GM21723 (cell line): ENCODE data around the gene GBA2.

Experiments
- ATAC-seq: cut with Tn5 transposase; IDR thresholded peaks from one replicate; pipeline ENCODE4 v1.9.1; 2021; ENCODE audit warnings: mild to moderate bottlenecking, moderate library complexity; ENCODE audit not compliant: unreplicated experiment

GBA2 gene

GRCh38 chr9:35740243-35740642 lies 8.8 kb downstream of the GBA2 start:
- no peak for ATAC-seq

GRCh38 chr9:35738924-35739323 lies 10.1 kb downstream of the GBA2 start:
- ATAC-seq, result no peak

- no peak for ATAC-seq
These were observed 10.8 kb downstream of the GBA2 start for GRCh38 chr9:35738186-35738585.

- ATAC-seq, result no peak
These were observed 11.9 kb downstream of the GBA2 start for GRCh38 chr9:35737143-35737542.

GRCh38 chr9:35736201-35736633 lies 12.8 kb downstream of the GBA2 start:
- no peak for ATAC-seq

- ATAC-seq, result no peak
These were observed 14.9 kb downstream of the GBA2 start for GRCh38 chr9:35734096-35734495.

- ATAC-seq, result peak; percentile 4
These were observed 16.1 kb downstream of the GBA2 start for GRCh38 chr9:35732800-35733541.

- ATAC-seq, result peak; percentile 82
These were observed 16.7 kb downstream of the GBA2 start, which contains the start of the genes CREB3 and TLN1 for GRCh38 chr9:35732185-35732799. TSS of gene CREB3 (plus strand) at chr9:35732666. CDS start at chr9:35732773, 107 bp downstream. TSS of gene TLN1 (minus strand) at chr9:35732195. CDS start at chr9:35725694, 6,501 bp downstream.

GRCh38 chr9:35731415-35732184 lies 17.4 kb downstream of the GBA2 start:
- no peak for ATAC-seq

- no peak for ATAC-seq
These were observed 18.6 kb downstream of the GBA2 start for GRCh38 chr9:35730486-35730854.

- no peak for ATAC-seq
These were observed 19.1 kb downstream of the GBA2 start for GRCh38 chr9:35729700-35730485.

GRCh38 chr9:35729101-35729500 lies 19.9 kb downstream of the GBA2 start:
- no peak for ATAC-seq

- ATAC-seq, result no peak
These were observed 20.7 kb downstream of the GBA2 start for GRCh38 chr9:35728041-35728971.

- no peak for ATAC-seq
These were observed 21.4 kb downstream of the GBA2 start for GRCh38 chr9:35727676-35728040.

- ATAC-seq, result no peak
These were observed 22.1 kb downstream of the GBA2 start for GRCh38 chr9:35726931-35727330.

- no peak for ATAC-seq
These were observed 23.7 kb downstream of the GBA2 start for GRCh38 chr9:35725362-35725761.

- no peak for ATAC-seq
These were observed 25.1 kb downstream of the GBA2 start for GRCh38 chr9:35723908-35724307.

- no peak for ATAC-seq
These were observed 25.6 kb downstream of the GBA2 start for GRCh38 chr9:35723426-35723825.

- no peak for ATAC-seq
These were observed 29.5 kb downstream of the GBA2 start for GRCh38 chr9:35719546-35719945.
